ENCODE data around the gene USP10.

DNA sequence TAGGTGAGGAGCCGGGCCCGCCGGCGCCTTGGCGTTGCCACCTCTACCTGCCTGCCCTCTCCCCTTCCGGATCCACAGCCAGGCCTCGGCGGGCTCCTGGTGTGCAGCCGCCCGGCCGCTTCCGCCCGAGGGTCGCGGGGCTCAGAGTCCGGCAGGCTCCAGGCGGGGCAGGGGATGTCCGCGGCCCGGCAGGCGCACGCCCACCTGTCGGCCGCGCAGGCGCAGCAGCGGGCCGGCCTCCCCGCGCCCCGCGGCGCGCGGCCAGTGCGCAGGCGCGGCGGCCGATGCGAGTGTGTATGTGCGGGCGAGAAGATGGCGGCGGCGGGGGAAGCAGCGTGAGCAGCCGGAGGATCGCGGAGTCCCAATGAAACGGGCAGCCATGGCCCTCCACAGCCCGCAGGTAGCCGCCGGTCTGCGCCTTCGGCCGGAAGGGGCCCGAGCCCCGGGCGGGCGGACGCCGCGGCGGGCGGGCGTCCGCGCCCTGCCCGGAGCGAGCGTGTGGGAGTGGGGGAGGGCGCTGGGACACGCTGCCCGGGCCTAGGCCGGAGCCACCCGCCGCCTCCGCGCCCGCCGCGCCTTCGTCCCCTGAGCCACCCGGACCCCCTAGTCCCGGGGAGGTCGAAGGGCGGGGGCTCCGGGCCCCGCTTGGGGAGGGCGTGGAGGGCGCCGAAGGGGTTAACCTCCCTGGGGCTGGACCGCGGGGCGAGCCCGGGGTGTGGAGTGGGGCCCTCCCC lies at the start of gene USP10:
- no peak for TF ChIP-seq CTCF (IDR thresholded peaks at IDR 0.05)
- TF ChIP-seq POLR2A (IDR thresholded peaks at IDR 0.05), result peak in 1 of 2 donors; percentile 74
